ENCODE results near the gene LAMA4.

The LAMA4 gene, protein sequence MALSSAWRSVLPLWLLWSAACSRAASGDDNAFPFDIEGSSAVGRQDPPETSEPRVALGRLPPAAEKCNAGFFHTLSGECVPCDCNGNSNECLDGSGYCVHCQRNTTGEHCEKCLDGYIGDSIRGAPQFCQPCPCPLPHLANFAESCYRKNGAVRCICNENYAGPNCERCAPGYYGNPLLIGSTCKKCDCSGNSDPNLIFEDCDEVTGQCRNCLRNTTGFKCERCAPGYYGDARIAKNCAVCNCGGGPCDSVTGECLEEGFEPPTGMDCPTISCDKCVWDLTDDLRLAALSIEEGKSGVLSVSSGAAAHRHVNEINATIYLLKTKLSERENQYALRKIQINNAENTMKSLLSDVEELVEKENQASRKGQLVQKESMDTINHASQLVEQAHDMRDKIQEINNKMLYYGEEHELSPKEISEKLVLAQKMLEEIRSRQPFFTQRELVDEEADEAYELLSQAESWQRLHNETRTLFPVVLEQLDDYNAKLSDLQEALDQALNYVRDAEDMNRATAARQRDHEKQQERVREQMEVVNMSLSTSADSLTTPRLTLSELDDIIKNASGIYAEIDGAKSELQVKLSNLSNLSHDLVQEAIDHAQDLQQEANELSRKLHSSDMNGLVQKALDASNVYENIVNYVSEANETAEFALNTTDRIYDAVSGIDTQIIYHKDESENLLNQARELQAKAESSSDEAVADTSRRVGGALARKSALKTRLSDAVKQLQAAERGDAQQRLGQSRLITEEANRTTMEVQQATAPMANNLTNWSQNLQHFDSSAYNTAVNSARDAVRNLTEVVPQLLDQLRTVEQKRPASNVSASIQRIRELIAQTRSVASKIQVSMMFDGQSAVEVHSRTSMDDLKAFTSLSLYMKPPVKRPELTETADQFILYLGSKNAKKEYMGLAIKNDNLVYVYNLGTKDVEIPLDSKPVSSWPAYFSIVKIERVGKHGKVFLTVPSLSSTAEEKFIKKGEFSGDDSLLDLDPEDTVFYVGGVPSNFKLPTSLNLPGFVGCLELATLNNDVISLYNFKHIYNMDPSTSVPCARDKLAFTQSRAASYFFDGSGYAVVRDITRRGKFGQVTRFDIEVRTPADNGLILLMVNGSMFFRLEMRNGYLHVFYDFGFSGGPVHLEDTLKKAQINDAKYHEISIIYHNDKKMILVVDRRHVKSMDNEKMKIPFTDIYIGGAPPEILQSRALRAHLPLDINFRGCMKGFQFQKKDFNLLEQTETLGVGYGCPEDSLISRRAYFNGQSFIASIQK (N-terminal part only)

DNA sequence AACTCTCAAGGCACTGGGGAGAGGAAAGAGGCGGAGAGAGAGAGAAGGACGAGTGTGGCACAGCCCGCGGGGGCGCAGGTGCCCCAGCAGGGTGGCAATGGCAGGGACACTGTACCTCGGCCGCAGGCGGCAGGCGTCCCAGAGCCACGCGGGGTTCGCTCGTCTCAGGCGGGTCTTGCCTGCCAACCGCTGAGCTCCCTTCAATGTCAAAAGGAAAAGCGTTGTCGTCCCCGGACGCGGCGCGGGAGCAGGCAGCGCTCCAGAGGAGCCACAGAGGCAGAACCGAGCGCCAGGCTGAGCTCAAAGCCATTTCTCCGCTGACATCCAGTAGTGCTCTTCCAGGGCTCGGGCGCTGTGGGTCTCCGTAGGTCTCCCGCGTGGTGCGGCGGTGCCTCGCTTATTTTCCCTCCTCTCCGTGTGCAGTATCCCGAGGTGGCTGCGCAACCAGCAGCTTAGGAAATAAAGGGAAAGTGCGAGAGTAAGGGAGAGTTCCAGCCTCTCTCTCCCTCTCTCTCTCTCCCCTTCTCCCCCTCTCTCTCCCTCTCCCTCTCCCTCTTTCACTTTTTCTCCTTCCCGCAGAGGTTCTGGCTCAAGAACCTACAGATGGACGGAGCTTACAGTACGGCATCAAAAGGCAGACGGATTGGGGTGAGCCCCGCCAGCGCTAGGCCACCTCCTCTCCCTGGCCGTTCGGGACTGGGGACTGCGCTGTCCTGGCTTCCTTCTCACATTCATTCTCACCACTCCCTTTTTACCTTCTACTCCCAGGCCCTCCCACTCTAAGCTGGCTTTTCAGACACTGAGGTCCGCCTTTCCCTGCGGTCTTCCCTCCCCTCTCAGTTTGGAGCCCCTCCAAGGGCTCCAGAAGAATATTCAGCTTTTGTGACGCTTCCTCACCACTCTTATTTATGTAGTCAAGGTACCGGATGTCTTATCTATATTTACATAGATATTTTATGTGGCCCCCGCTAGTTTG is at the start of gene LAMA4:
LAMA4 (minus strand) TSS at position 727 of the 976 bp plus-strand sequence; CDS start at position 310, 417 bp downstream.
- H3K27ac ChIP-seq: peak within 1 kb of the TSS; percentile 90 to 98
- H3K27me3 ChIP-seq: no peaks in the 10 kb centered on the region
- DNase-seq: peak; percentile 36 to 72
- no peaks in the 10 kb centered on the region for H3K36me3 ChIP-seq
- no peaks in the 10 kb centered on the region for H3K9me3 ChIP-seq
- H3K4me3 ChIP-seq: peak within 1 kb of the TSS; percentile 78 to 86
- intact Hi-C loops (cut with DNase I; ENCODE audit: low total_unique reads): loop anchor here (10.0 kb wide), 1 partner anchor 49 kb away; no protein-coding TSS in a partner anchor
- H3K4me1 ChIP-seq: peaks cover 0 to 50% (median 17%) of the 10 kb centered on the region in 4 donors
- TF ChIP-seq, protein P1, sequence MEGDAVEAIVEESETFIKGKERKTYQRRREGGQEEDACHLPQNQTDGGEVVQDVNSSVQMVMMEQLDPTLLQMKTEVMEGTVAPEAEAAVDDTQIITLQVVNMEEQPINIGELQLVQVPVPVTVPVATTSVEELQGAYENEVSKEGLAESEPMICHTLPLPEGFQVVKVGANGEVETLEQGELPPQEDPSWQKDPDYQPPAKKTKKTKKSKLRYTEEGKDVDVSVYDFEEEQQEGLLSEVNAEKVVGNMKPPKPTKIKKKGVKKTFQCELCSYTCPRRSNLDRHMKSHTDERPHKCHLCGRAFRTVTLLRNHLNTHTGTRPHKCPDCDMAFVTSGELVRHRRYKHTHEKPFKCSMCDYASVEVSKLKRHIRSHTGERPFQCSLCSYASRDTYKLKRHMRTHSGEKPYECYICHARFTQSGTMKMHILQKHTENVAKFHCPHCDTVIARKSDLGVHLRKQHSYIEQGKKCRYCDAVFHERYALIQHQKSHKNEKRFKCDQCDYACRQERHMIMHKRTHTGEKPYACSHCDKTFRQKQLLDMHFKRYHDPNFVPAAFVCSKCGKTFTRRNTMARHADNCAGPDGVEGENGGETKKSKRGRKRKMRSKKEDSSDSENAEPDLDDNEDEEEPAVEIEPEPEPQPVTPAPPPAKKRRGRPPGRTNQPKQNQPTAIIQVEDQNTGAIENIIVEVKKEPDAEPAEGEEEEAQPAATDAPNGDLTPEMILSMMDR (IDR thresholded peaks at IDR 0.05): no peak

DNA sequence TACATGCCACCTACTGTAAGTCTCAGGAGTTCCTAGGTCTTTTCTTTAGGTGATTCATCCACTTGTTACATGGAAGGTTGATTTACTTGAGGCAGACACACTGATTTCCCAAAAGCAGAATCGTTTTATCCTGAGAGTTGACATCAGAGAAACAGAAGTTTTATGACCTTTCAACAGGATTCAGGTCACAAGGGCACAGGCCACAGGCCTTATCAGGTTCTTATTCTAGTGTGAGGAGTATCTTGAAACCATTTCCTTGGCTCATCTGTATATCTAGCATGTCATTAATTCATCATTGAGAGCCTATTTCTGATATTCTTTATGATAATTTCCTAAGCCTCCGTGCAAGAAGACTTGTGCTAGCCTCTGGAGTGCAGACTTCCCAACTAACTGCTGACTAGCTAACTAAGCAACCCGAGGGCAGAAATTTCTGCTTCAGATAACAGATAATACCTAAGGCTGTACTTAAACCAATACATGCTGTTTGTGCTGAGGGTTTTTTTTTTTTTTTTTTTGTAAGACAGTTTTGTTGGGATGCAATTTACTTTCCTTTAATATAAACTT is 47.9 kb upstream of the LAMA4 start:
- no peak overlapping the region for H3K4me3 ChIP-seq
- no peaks in the 10 kb centered on the region for H3K9me3 ChIP-seq
- TF ChIP-seq, protein P1 (IDR thresholded peaks at IDR 0.05): no peak
- no peak overlapping the region for H3K27ac ChIP-seq
- H3K36me3 ChIP-seq: no peaks in the 10 kb centered on the region
- peaks cover 4 to 20% (median 6%) of the 10 kb centered on the region in 4 donors for H3K4me1 ChIP-seq
- intact Hi-C loops (cut with DNase I; ENCODE audit: low total_unique reads): loop anchor here (5.0 kb wide), 1 partner anchor 100 kb away; no protein-coding TSS in a partner anchor
- H3K27me3 ChIP-seq: no peaks in the 10 kb centered on the region
- DNase-seq: no peak

DNA sequence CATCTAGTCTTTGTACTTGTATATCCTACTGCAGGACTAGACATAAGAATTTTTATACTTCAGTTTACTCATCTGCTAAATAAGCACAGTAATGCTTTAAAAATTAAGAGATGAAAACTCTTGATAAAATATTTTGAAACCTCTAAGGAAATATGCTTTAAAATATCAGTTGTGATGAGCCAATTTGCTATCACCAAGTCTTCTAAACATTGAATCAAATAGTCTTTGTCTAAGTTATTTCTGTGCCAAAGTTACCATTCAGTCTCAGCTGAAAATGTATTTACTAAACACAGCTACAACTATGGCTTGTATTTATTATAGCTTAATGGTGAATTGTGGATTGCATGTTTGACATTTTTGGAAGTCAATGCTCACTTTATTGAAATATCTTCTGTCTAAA is 46.5 kb upstream of the LAMA4 start:
- no peaks in the 10 kb centered on the region for H3K36me3 ChIP-seq
- intact Hi-C loops (cut with DNase I; ENCODE audit: low total_unique reads): loop anchor here (5.0 kb wide), 1 partner anchor 99 kb away; no protein-coding TSS in a partner anchor
- DNase-seq: no peak

DNA sequence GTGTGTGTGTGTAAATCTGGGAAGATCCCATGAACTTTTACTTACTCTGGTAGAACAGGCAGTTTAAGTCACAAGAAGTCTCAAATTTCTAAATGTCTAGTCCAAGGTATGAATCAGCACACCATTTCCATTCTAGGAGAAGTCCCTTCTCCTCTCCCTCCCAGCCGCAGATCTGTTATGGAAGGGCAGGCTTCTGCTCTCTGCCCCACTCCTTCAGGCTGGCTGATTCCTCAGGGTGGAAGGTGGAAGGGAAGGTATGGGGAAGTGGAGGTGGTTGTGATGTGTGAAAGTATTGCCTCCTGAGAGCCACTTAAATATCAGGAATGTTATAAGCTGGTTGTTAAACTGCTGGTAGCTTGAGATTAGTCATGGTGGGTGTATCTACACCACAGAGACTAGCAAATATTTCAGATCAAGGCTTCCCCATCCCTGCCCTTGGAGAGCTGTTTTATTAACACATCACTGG is 44.5 kb upstream of the LAMA4 start:
- peaks cover 4 to 20% (median 6%) of the 10 kb centered on the region in 4 donors for H3K4me1 ChIP-seq
- H3K36me3 ChIP-seq: no peaks in the 10 kb centered on the region
- DNase-seq: no peak
- no peak overlapping the region for H3K4me3 ChIP-seq
- TF ChIP-seq, protein P1 (IDR thresholded peaks at IDR 0.05): no peak
- peak overlapping the region; percentile 57 to 67 for H3K27ac ChIP-seq
- no peaks in the 10 kb centered on the region for H3K9me3 ChIP-seq
- no peaks in the 10 kb centered on the region for H3K27me3 ChIP-seq
- intact Hi-C loops (cut with DNase I; ENCODE audit: low total_unique reads): no loop called here

More for the DNA sequence above, 46.5 kb upstream of the LAMA4 start:
- Histone ChIP-seq H3K4me1 (peaks cover 4 to 20% (median 6%) of the 10 kb centered on the region in 4 donors), H3K27me3 (no peaks in the 10 kb centered on the region), H3K4me3 (no peak overlapping the region), H3K9me3 (no peaks in the 10 kb centered on the region), H3K27ac (no peak overlapping the region)
- TF ChIP-seq, protein P1 (IDR thresholded peaks at IDR 0.05): no peak
